Cardiac septum (tissue), 1 donor: Measurements from ENCODE around the gene CA10. TPM values are rescaled to one million over a fixed set of nuclear protein-coding genes. Genes with fewer than 3 reads are reported as not detected.

ENCODE experiments used
- DNase-seq: peaks from one replicate; pipeline ENCODE4 v3.0.0-alpha.2; 2020; ENCODE audit warnings: low spot score
- intact Hi-C: fragments of 100-400 bp; cut with DNase I; formaldehyde crosslinking; loops from one replicate; pipeline ENCODE4 v1.14.0; 2022
- total RNA-seq: library from RNA; stranded (reverse); fragmentation: NEBNext Ultra II Directional; extraction: Animal tissue kit (Norgen Biotek cat#: 25700); gene quantifications from one replicate; pipeline ENCODE4 v1.2.1, GENCODE V29; 2021
- donor health status: DM: no; HTN: no; CAD: no.

Gene CA10
- total RNA-seq, 1 donor from 2014 or later = not detected

- intact Hi-C loops = no loop called here
- no peak for DNase-seq
These were observed 317.8 kb downstream of the CA10 start for GRCh38 chr17:51840688-51841087.

GRCh38 chr17:51833620-51834019, 324.9 kb downstream of the CA10 start:
- intact Hi-C loops = no loop called here
- DNase-seq = no peak

GRCh38 chr17:51833045-51833444, 325.5 kb downstream of the CA10 start:
- intact Hi-C loops = no loop called here
- DNase-seq = no peak

- DNase-seq = no peak
- intact Hi-C loops = no loop called here
These were observed 327.6 kb downstream of the CA10 start for GRCh38 chr17:51830886-51831285.

GRCh38 chr17:51830451-51830850, 328.1 kb downstream of the CA10 start:
- intact Hi-C loops = no loop called here
- no peak for DNase-seq

GRCh38 chr17:51828901-51829300, 329.6 kb downstream of the CA10 start:
- intact Hi-C loops = no loop called here
- no peak for DNase-seq

GRCh38 chr17:51827140-51827539, 331.4 kb downstream of the CA10 start:
- no peak for DNase-seq
- intact Hi-C loops = no loop called here

- intact Hi-C loops = no loop called here
- no peak for DNase-seq
These were observed 337.7 kb downstream of the CA10 start for GRCh38 chr17:51820766-51821165.

GRCh38 chr17:51820252-51820651, 338.3 kb downstream of the CA10 start:
- intact Hi-C loops = no loop called here
- no peak for DNase-seq

GRCh38 chr17:51819341-51820219, 338.9 kb downstream of the CA10 start:
- no peak for DNase-seq
- intact Hi-C loops = no loop called here

- no peak for DNase-seq
- intact Hi-C loops = no loop called here
These were observed 339.7 kb downstream of the CA10 start for GRCh38 chr17:51818777-51819176.

- intact Hi-C loops = no loop called here
These were observed 340.6 kb downstream of the CA10 start for GRCh38 chr17:51817955-51818354.

GRCh38 chr17:51817117-51817516, 341.4 kb downstream of the CA10 start:
- no peak for DNase-seq
- intact Hi-C loops = no loop called here

More at GRCh38 chr17:51817955-51818354, 340.6 kb downstream of the CA10 start:
- DNase-seq = no peak

GRCh38 chr17:51815097-51815496, 343.4 kb downstream of the CA10 start:
- intact Hi-C loops = no loop called here

GRCh38 chr17:51814521-51814920, 344.0 kb downstream of the CA10 start:
- no peak for DNase-seq
- intact Hi-C loops = no loop called here

More at GRCh38 chr17:51815097-51815496, 343.4 kb downstream of the CA10 start:
- DNase-seq = no peak

- intact Hi-C loops = no loop called here
- DNase-seq = no peak
These were observed 344.7 kb downstream of the CA10 start for GRCh38 chr17:51813784-51814174.

GRCh38 chr17:51813140-51813783, 345.3 kb downstream of the CA10 start:
- DNase-seq = no peak
- intact Hi-C loops = no loop called here

- no peak for DNase-seq
- intact Hi-C loops = no loop called here
These were observed 351.1 kb downstream of the CA10 start for GRCh38 chr17:51807460-51807859.

GRCh38 chr17:51805765-51806164, 352.7 kb downstream of the CA10 start:
- DNase-seq = no peak
- intact Hi-C loops = no loop called here

- no peak for DNase-seq
- intact Hi-C loops = no loop called here
These were observed 353.3 kb downstream of the CA10 start for GRCh38 chr17:51805185-51805584.

GRCh38 chr17:51803161-51803560, 355.4 kb downstream of the CA10 start:
- intact Hi-C loops = no loop called here
- no peak for DNase-seq
